GM19351 (cell line): ENCODE measurements around the gene PARP3.
A peak's percentile ranks its signal among the peaks of the same experiment; 100 is the strongest.
"Not testable (repeated sequence)": the region's sequence is repeated elsewhere in the genome, so short reads cannot be mapped to it uniquely, and the experiment has no call there.

Experiments
- ATAC-seq: cut with Tn5 transposase; IDR thresholded peaks from one replicate; pipeline ENCODE4 v1.9.1; 2021; ENCODE audit warnings: mild to moderate bottlenecking, moderate library complexity; ENCODE audit not compliant: unreplicated experiment

Gene PARP3

GRCh38 chr3:51941798-51942602 lies at the start of gene PARP3, which contains the start of gene RRP9:
Gene PARP3, plus strand, starts transcription at chr3:51942363. Its CDS starts 993 bp downstream, at chr3:51943356.
Gene RRP9, minus strand, starts transcription at chr3:51941904. Its CDS starts 37 bp downstream, at chr3:51941867.
- peak; percentile 89 for ATAC-seq

GRCh38 chr3:51894391-51894790 lies 47.8 kb upstream of the PARP3 start:
- no peak for ATAC-seq

- ATAC-seq = no peak
Measured at GRCh38 chr3:51894939-51895338, 47.2 kb upstream of the PARP3 start.

GRCh38 chr3:51896607-51897305 lies 45.4 kb upstream of the PARP3 start:
- ATAC-seq = no peak

- no peak for ATAC-seq
Measured at GRCh38 chr3:51897391-51897790, 44.8 kb upstream of the PARP3 start.

GRCh38 chr3:51900043-51900442 lies 42.1 kb upstream of the PARP3 start:
- not testable (repeated sequence) for ATAC-seq

GRCh38 chr3:51902361-51902760 lies 39.8 kb upstream of the PARP3 start:
- ATAC-seq = not testable (repeated sequence)

- ATAC-seq = no peak
Measured at GRCh38 chr3:51904034-51904823, 37.9 kb upstream of the PARP3 start.

GRCh38 chr3:51908026-51908425 lies 34.1 kb upstream of the PARP3 start:
- no peak for ATAC-seq

GRCh38 chr3:51916418-51916817 lies 25.7 kb upstream of the PARP3 start:
- no peak for ATAC-seq

- no peak for ATAC-seq
Measured at GRCh38 chr3:51921081-51921578, 21.0 kb upstream of the PARP3 start.

GRCh38 chr3:51927061-51927977 lies 14.8 kb upstream of the PARP3 start:
- ATAC-seq = no peak

- ATAC-seq = no peak
Measured at GRCh38 chr3:51928438-51928837, 13.7 kb upstream of the PARP3 start.

- not testable (repeated sequence) for ATAC-seq
Measured at GRCh38 chr3:51928981-51929380, 13.2 kb upstream of the PARP3 start.

GRCh38 chr3:51929420-51930003 lies 12.7 kb upstream of the PARP3 start:
- no peak for ATAC-seq

- no peak for ATAC-seq
Measured at GRCh38 chr3:51930439-51930838, 11.7 kb upstream of the PARP3 start.

GRCh38 chr3:51931756-51932155 lies 10.4 kb upstream of the PARP3 start:
- no peak for ATAC-seq

- ATAC-seq = no peak
Measured at GRCh38 chr3:51932471-51933370, 9.4 kb upstream of the PARP3 start.
